Liver (tissue), 9 donors: ENCODE results near the gene ZNRF3. TPM values are rescaled to one million over a fixed set of nuclear protein-coding genes. Genes with fewer than 3 reads are reported as not detected.

ENCODE experiments used
- DNase-seq: peaks from one replicate; pipeline ENCODE4 v3.0.0-alpha.2; 2017; ENCODE audit warnings: low spot score
- H3K27ac ChIP-seq, 2 donors: one replicate each; pipeline ENCODE4 v1.7.0; 2013; ENCODE audit warnings: inconsistent platforms in 2 of 2, low read length in 2 of 2, control low read depth in 1 of 2, low read depth in 1 of 2, mild to moderate bottlenecking in 1 of 2
- H3K27me3 ChIP-seq, 4 donors: one replicate each; pipeline versions ENCODE4 v1.6.1 to v1.7.0; 2013; ENCODE audit warnings: low read length in 3 of 4, inconsistent platforms in 1 of 4, mild to moderate bottlenecking in 1 of 4, moderate library complexity in 1 of 4; ENCODE audit not compliant: control insufficient read depth in 4 of 4, insufficient read depth in 4 of 4
- H3K36me3 ChIP-seq, 4 donors: one replicate each; pipeline versions ENCODE4 v1.6.1 to v1.7.0; 2013; ENCODE audit warnings: low read length in 3 of 4, mild to moderate bottlenecking in 3 of 4, low read depth in 1 of 4, moderate library complexity in 1 of 4; ENCODE audit not compliant: control insufficient read depth in 4 of 4, insufficient read depth in 3 of 4
- H3K4me1 ChIP-seq, 4 donors: one replicate each; pipeline versions ENCODE4 v1.6.1 to v1.7.0; 2013; ENCODE audit warnings: low read length in 3 of 4, mild to moderate bottlenecking in 3 of 4, moderate library complexity in 1 of 4; ENCODE audit not compliant: control insufficient read depth in 4 of 4, insufficient read depth in 4 of 4
- H3K4me3 ChIP-seq, 3 donors: one replicate each; pipeline versions ENCODE4 v1.6.1 to v1.7.0; 2013; ENCODE audit warnings: low read length in 3 of 3, control low read depth in 1 of 3, low read depth in 1 of 3, mild to moderate bottlenecking in 1 of 3
- H3K9ac ChIP-seq, 2 donors: one replicate each; pipeline ENCODE4 v1.7.0; 2013; ENCODE audit warnings: low read length in 2 of 2, mild to moderate bottlenecking in 2 of 2, moderate library complexity in 2 of 2, control low read depth in 1 of 2, low read depth in 1 of 2
- H3K9me3 ChIP-seq, 4 donors: one replicate each; pipeline versions ENCODE4 v1.6.1 to v1.7.0; 2013; ENCODE audit warnings: low read length in 3 of 4; ENCODE audit not compliant: control insufficient read depth in 4 of 4
- EGR1 ChIP-seq, 2 donors: IDR thresholded peaks; 2 replicates each; pipeline ENCODE4 v1.6.1; 2016 to 2018; ENCODE audit warnings: antibody characterized with exemption in 2 of 2, low read depth in 2 of 2
- FOXA1 ChIP-seq: IDR thresholded peaks from 2 replicates; pipeline ENCODE4 v1.6.1; 2016; ENCODE audit warnings: antibody characterized with exemption
- HNF4A ChIP-seq, 2 donors: conservative IDR thresholded peaks; 2 replicates each; pipeline ENCODE4 v1.6.1; 2016; ENCODE audit warnings: antibody characterized with exemption in 2 of 2, mild to moderate bottlenecking in 2 of 2
- JUND ChIP-seq, 2 donors: IDR thresholded peaks; 2 replicates each; pipeline ENCODE4 v1.6.1; 2016; ENCODE audit warnings: antibody characterized with exemption in 2 of 2
- RAD21 ChIP-seq, 2 donors: IDR thresholded peaks; 2 replicates each; pipeline ENCODE4 v1.6.1; 2016; ENCODE audit warnings: antibody characterized with exemption in 2 of 2, mild to moderate bottlenecking in 2 of 2
- REST ChIP-seq: IDR thresholded peaks from 2 replicates; pipeline ENCODE4 v1.6.1; 2016; ENCODE audit warnings: antibody characterized with exemption, mild to moderate bottlenecking
- RXRA ChIP-seq, 2 donors: IDR thresholded peaks; 2 replicates each; pipeline ENCODE4 v1.6.1; 2017 to 2018; ENCODE audit warnings: antibody characterized with exemption in 2 of 2, mild to moderate bottlenecking in 1 of 2
- SP1 ChIP-seq: IDR thresholded peaks from 2 replicates; pipeline ENCODE4 v1.6.1; 2018; ENCODE audit warnings: antibody characterized with exemption, mild to moderate bottlenecking
- ZBTB33 ChIP-seq: IDR thresholded peaks from 2 replicates; pipeline ENCODE4 v1.6.1; 2016; ENCODE audit warnings: antibody characterized with exemption
- WGBS: extraction: QIAGEN DNeasy Blood & Tissue Kit; methylation state at CpG from one replicate; pipeline ENCODE4 v1.1.7; 2013; 5-methylcytosine and 5-hydroxymethylcytosine counted together
- polyA plus RNA-seq, 2 donors: library from polyadenylated mRNA; stranded (reverse) in 1 of 2; unstranded in 1 of 2; fragments of 200-250 nt in 1 of 2; fragments of >200 nt in 1 of 2; fragmentation: Nextera tagmentation in 1 of 2; extraction: Ambion mirVana in 1 of 2; gene quantifications; one replicate each; pipeline versions ENCODE4 v1.2.1 to v1.2.3, GENCODE V29; 2013 to 2015
- total RNA-seq, 2 donors: library from RNA; depleted of rRNA; stranded (reverse); fragments of >200 nt; gene quantifications; one replicate each; pipeline ENCODE4 v1.2.3, GENCODE V29; 2014
- donor health status: healthy.
- donor health status: healthy.
- donor health status: healthy.
- donor health status: healthy.
- donor health status: healthy.

Gene ZNRF3
- total and polyA plus RNA-seq, 4 donors = 2.2 to 5.9 (median 4.7) TPM

DNA sequence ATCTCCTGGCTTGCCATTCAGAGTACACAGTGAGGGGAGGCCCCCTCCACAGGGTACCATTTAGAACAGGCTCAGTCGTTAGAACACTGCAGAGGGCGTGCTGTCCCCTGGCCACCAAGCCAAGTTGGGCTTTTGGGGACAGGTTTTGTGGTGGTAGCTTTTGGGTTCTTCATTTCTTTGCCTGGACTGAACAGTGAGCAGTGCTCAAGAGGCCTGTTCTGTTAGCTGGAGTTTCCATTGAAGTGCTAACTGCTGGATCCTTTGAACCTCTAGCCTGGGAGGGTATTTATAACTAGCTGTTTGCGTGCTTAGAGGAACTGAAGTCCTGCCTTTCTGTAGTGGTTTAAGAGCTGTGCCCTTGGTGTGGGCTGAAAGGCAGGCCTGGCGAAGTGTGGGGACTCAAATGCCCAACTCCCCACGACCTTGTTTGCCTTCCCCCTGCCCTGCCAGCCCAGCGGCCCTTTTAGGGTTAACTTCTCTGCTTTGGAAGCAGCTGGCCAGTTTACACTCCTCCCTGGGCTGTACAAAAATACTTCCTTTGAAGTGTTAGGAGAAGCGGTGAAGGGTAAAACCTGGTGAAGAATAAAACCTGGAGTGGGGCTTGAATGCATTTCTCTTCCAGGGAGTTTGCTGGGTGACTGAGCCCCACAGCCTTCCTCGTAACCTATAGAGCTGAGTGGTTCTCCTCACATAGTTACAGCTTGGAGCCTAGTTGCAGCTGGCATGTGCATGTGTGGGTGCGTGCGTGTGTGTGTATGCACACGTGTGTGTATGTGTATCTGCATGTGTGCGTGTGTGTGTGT is 34.6 kb downstream of the ZNRF3 start:
- TF ChIP-seq EGR1 (IDR thresholded peaks at IDR 0.05; ENCODE audit: low read depth in 2 of 2) (no peak), SP1 (no peak), RAD21 (IDR thresholded peaks at IDR 0.05) (peak in 1 of 2 donors; percentile 22)
- Histone ChIP-seq H3K9ac (no peak overlapping the region), H3K27ac (no peak overlapping the region), H3K4me3 (no peak overlapping the region), H3K4me1 (peaks cover 0 to 23% (median 14%) of the 10 kb centered on the region in 4 donors), H3K27me3 (no peaks in the 10 kb centered on the region), H3K36me3 (no peaks in the 10 kb centered on the region), H3K9me3 (no peaks in the 10 kb centered on the region)
- 44% methylated on average over 12 of the region's 12 CpGs for WGBS
- no peak for DNase-seq

- H3K27ac ChIP-seq = no peak overlapping the region
Observed at GRCh38 chr22:28918550-28919271, 35.3 kb downstream of the ZNRF3 start.

More at GRCh38 chr22:28918550-28919271, 35.3 kb downstream of the ZNRF3 start:
- no peaks in the 10 kb centered on the region for H3K36me3 ChIP-seq
- no peak for DNase-seq
- H3K9ac ChIP-seq = no peak overlapping the region
- no peaks in the 10 kb centered on the region for H3K27me3 ChIP-seq
- peaks cover 0 to 27% (median 16%) of the 10 kb centered on the region in 4 donors for H3K4me1 ChIP-seq
- WGBS = 67% methylated on average over 6 of the region's 6 CpGs
- TF ChIP-seq EGR1 (IDR thresholded peaks at IDR 0.05; ENCODE audit: low read depth in 2 of 2) (no peak), REST (no peak), RXRA (IDR thresholded peaks at IDR 0.05) (no peak), ZBTB33 (no peak), RAD21 (IDR thresholded peaks at IDR 0.05) (no peak), FOXA1 (no peak), HNF4A (conservative IDR thresholded peaks at IDR 0.05) (no peak), JUND (IDR thresholded peaks at IDR 0.05) (no peak), SP1 (no peak)
- H3K9me3 ChIP-seq = no peaks in the 10 kb centered on the region
- no peak overlapping the region for H3K4me3 ChIP-seq
